H9 (cell line): ENCODE results near the gene ZNF584. TPM values are rescaled to one million over a fixed set of nuclear protein-coding genes. Genes with fewer than 3 reads are reported as not detected.

ENCODE experiments used
- DNase-seq: peaks from one replicate; pipeline ENCODE4 v3.0.0-alpha.2; 2017
- H2AFZ ChIP-seq: one replicate; pipeline ENCODE4 v1.6.1; 2013; ENCODE audit warnings: mild to moderate bottlenecking, low read length, control low read depth, moderate library complexity
- H2AK5ac ChIP-seq: 2 replicates; pipeline ENCODE4 v1.6.1; 2013; ENCODE audit warnings: low read length, control low read depth, mixed read lengths; ENCODE audit not compliant: insufficient read length
- H2BK120ac ChIP-seq: one replicate; pipeline ENCODE4 v1.6.1; 2013; ENCODE audit warnings: low read depth, mild to moderate bottlenecking, low read length, control low read depth, inconsistent platforms; ENCODE audit not compliant: poor library complexity, severe bottlenecking
- H2BK12ac ChIP-seq: 2 replicates; pipeline ENCODE4 v1.6.1; 2013; ENCODE audit warnings: low read length, control low read depth, mixed read lengths, low read depth; ENCODE audit not compliant: insufficient read length
- H2BK15ac ChIP-seq: 2 replicates; pipeline ENCODE4 v1.6.1; 2013; ENCODE audit warnings: low read depth, low read length, control low read depth
- H2BK20ac ChIP-seq: one replicate; pipeline ENCODE4 v1.6.1; 2013; ENCODE audit warnings: low read depth, mild to moderate bottlenecking, low read length, control low read depth, inconsistent platforms; ENCODE audit not compliant: poor library complexity, severe bottlenecking
- H2BK5ac ChIP-seq: 2 replicates; pipeline ENCODE4 v1.6.1; 2013; ENCODE audit warnings: low read length, control low read depth, mixed read lengths; ENCODE audit not compliant: insufficient read length
- H3K14ac ChIP-seq: 2 replicates; pipeline ENCODE4 v1.6.1; 2013; ENCODE audit warnings: low read length, control low read depth; ENCODE audit not compliant: insufficient read depth
- H3K18ac ChIP-seq: 2 replicates; pipeline ENCODE4 v1.6.1; 2013; ENCODE audit warnings: low read depth, mild to moderate bottlenecking, mixed read lengths, low read length, control low read depth; ENCODE audit not compliant: insufficient read length
- H3K23ac ChIP-seq: 2 replicates; pipeline ENCODE4 v1.6.1; 2013; ENCODE audit warnings: low read length, control low read depth, mixed read lengths, low read depth; ENCODE audit not compliant: insufficient read length
- H3K23me2 ChIP-seq: 2 replicates; pipeline ENCODE4 v1.6.1; 2013; ENCODE audit warnings: low read depth, mild to moderate bottlenecking, mixed read lengths, low read length, control low read depth; ENCODE audit not compliant: insufficient read length, poor library complexity, severe bottlenecking
- H3K27ac ChIP-seq: 2 replicates; pipeline ENCODE4 v1.5.1; 2013; ENCODE audit warnings: low read length, control low read depth, mixed read lengths, low read depth; ENCODE audit not compliant: insufficient read length
- H3K27me3 ChIP-seq: 2 replicates; pipeline ENCODE4 v1.6.1; 2013; ENCODE audit warnings: low read length, control low read depth, inconsistent platforms; ENCODE audit not compliant: insufficient read depth
- H3K4ac ChIP-seq: 2 replicates; pipeline ENCODE4 v1.6.1; 2013; ENCODE audit warnings: low read depth, mild to moderate bottlenecking, control low read depth, inconsistent platforms, low read length, moderate library complexity
- H3K4me1 ChIP-seq: 2 replicates; pipeline ENCODE4 v1.6.1; 2013; ENCODE audit warnings: low read length, control low read depth, inconsistent platforms; ENCODE audit not compliant: insufficient read depth
- H3K4me2 ChIP-seq: 2 replicates; pipeline ENCODE4 v1.6.1; 2013; ENCODE audit warnings: low read length, control low read depth, mixed read lengths; ENCODE audit not compliant: insufficient read length, insufficient read depth
- H3K56ac ChIP-seq: 2 replicates; pipeline ENCODE4 v1.6.1; 2013; ENCODE audit warnings: low read depth, mild to moderate bottlenecking, mixed read lengths, low read length, control low read depth; ENCODE audit not compliant: insufficient read length
- H3K79me1 ChIP-seq: 2 replicates; pipeline ENCODE4 v1.6.1; 2013; ENCODE audit warnings: low read depth, mild to moderate bottlenecking, moderate library complexity, low read length, control low read depth, inconsistent platforms; ENCODE audit not compliant: insufficient read depth, poor library complexity, severe bottlenecking
- H3K79me2 ChIP-seq: 2 replicates; pipeline ENCODE4 v1.6.1; 2013; ENCODE audit warnings: low read length, control low read depth, inconsistent platforms; ENCODE audit not compliant: insufficient read depth
- H3K9ac ChIP-seq: 2 replicates; pipeline ENCODE4 v1.6.1; 2013; ENCODE audit warnings: low read length, control low read depth, mixed read lengths; ENCODE audit not compliant: insufficient read length; ENCODE audit errors: extremely low read depth
- H3K9me3 ChIP-seq: one replicate; pipeline ENCODE4 v1.6.1; 2013; ENCODE audit warnings: low read depth, low read length, inconsistent platforms; ENCODE audit not compliant: control insufficient read depth
- H3T11ph ChIP-seq: one replicate; pipeline ENCODE4 v1.6.1; 2013; ENCODE audit warnings: mild to moderate bottlenecking, low read length, control low read depth, inconsistent platforms
- H4K20me1 ChIP-seq: one replicate; pipeline ENCODE4 v1.6.1; 2013; ENCODE audit not compliant: control insufficient read depth, insufficient read length, insufficient read depth
- H4K5ac ChIP-seq: 2 replicates; pipeline ENCODE4 v1.6.1; 2013; ENCODE audit warnings: low read depth, mild to moderate bottlenecking, mixed read lengths, low read length, control low read depth; ENCODE audit not compliant: insufficient read length
- H4K8ac ChIP-seq: replicated peaks from 2 replicates; pipeline ENCODE4 v1.6.1; 2013; ENCODE audit warnings: low read length, control low read depth, mixed read lengths, low read depth; ENCODE audit not compliant: insufficient read length
- H4K91ac ChIP-seq: 2 replicates; pipeline ENCODE4 v1.6.1; 2013; ENCODE audit warnings: low read depth, mild to moderate bottlenecking, moderate library complexity, mixed read lengths, low read length, control low read depth; ENCODE audit not compliant: insufficient read length
- H3K27ac Mint-ChIP-seq, 3 experiments: 2 replicates in 2 of 3; 3 replicates in 1 of 3; pipeline ENCODE4 v1.8.0; 2020 to 2021; ENCODE audit warnings: mixed read lengths in 3 of 3, mild to moderate bottlenecking in 1 of 3, moderate library complexity in 1 of 3
- H3K27me3 Mint-ChIP-seq: 2 replicates; pipeline ENCODE4 v1.8.0; 2021; ENCODE audit warnings: low read depth, mild to moderate bottlenecking, moderate library complexity, mixed read lengths
- H3K36me3 Mint-ChIP-seq, 3 experiments: 2 replicates in 2 of 3; 3 replicates in 1 of 3; pipeline ENCODE4 v1.8.0; 2020 to 2021; ENCODE audit warnings: low read depth in 3 of 3, mixed read lengths in 3 of 3; ENCODE audit not compliant: insufficient read depth in 1 of 3
- H3K4me1 Mint-ChIP-seq, 2 experiments: 2 replicates each; pipeline ENCODE4 v1.8.0; 2020; ENCODE audit warnings: mixed read lengths in 2 of 2
- H3K4me3 Mint-ChIP-seq, 2 experiments: 2 replicates in 1 of 2; 3 replicates in 1 of 2; pipeline ENCODE4 v1.8.0; 2020 to 2021; ENCODE audit warnings: mild to moderate bottlenecking in 2 of 2, mixed read lengths in 2 of 2, moderate library complexity in 1 of 2
- H3K9me3 Mint-ChIP-seq, 2 experiments: 2 replicates in 1 of 2; 3 replicates in 1 of 2; pipeline ENCODE4 v1.8.0; 2020; ENCODE audit warnings: mild to moderate bottlenecking in 2 of 2, mixed read lengths in 2 of 2, moderate library complexity in 1 of 2
- CTCF ChIP-seq: fragments of 200-600 bp; sonication (generic); conservative IDR thresholded peaks from 3 replicates; pipeline ENCODE4 v1.8.0; 2021; ENCODE audit warnings: antibody characterized with exemption, mild to moderate bottlenecking
- WGBS: extraction: QIAGEN DNeasy Blood & Tissue Kit; methylation state at CpG from one replicate; pipeline ENCODE4 v1.1.7; 2013; ENCODE audit warnings: missing lambda C conversion rate, low lambda C conversion rate, mixed read lengths; ENCODE audit not compliant: insufficient read length; ENCODE audit errors: extremely low coverage; 5-methylcytosine and 5-hydroxymethylcytosine counted together
- total RNA-seq: library from RNA; stranded (reverse); gene quantifications from 2 replicates; pipeline ENCODE4 v1.2.1, GENCODE V29; 2021

ZNF584 gene
- total RNA-seq, 1 experiment from 2014 or later = 7.4 TPM

DNA sequence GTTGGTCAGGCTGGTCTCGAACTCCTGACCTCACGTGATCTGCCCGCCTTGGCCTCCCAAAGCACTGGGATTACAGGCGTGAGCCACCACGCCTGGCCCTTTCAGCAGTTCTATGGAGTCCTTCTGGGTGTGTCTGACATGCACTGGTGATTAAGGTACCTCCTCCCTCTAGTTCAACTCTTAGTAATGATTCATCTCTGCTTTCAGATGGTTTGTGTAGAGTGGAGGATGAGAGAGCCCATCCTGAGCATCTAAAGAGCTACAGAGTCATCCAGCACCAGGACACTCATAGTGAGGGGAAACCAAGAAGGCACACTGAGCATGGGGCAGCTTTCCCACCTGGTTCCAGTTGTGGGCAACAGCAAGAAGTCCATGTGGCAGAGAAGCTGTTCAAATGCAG, 8.2 kb downstream of the ZNF584 start:
- no peak overlapping the region for H2BK12ac ChIP-seq
- no peak overlapping the region for H4K91ac ChIP-seq
- no peak overlapping the region for H4K8ac ChIP-seq
- Mint-ChIP-seq H3K9me3 (peaks cover 0 to 8% of the 10 kb centered on the region in 2 experiments; a peak in 3 of 5 replicates), H3K4me3 (no peak overlapping the region), H3K27me3 (no peaks in the 10 kb centered on the region), H3K4me1 (no peaks in the 10 kb centered on the region), H3K36me3 (peaks cover 16 to 20% (median 17%) of the 10 kb centered on the region in 3 experiments), H3K27ac (no peak overlapping the region)
- H3K4ac ChIP-seq = no peak overlapping the region
- H3K4me2 ChIP-seq = no peak overlapping the region
- H3K9me3 ChIP-seq = no peaks in the 10 kb centered on the region
- no peaks in the 10 kb centered on the region for H3K4me1 ChIP-seq
- no peak overlapping the region for H3K9ac ChIP-seq
- TF ChIP-seq CTCF = no peak
- H2BK5ac ChIP-seq = no peak overlapping the region
- DNase-seq = no peak
- H3K23me2 ChIP-seq = no peaks in the 10 kb centered on the region
- no peaks in the 10 kb centered on the region for H3K27me3 ChIP-seq
- no peaks in the 10 kb centered on the region for H3K79me2 ChIP-seq
- H2AK5ac ChIP-seq = no peak overlapping the region
- H3K14ac ChIP-seq = no peak overlapping the region
- no peak overlapping the region for H3K23ac ChIP-seq
- H2BK120ac ChIP-seq = no peak overlapping the region
- H3T11ph ChIP-seq = no peak overlapping the region
- no peak overlapping the region for H3K27ac ChIP-seq
- no peak overlapping the region for H3K56ac ChIP-seq
- no peaks in the 10 kb centered on the region for H3K79me1 ChIP-seq
- no CpG with 5 or more reads among the region's 5 CpGs for WGBS
- H3K18ac ChIP-seq = no peak overlapping the region
- H4K5ac ChIP-seq = no peak overlapping the region
- H2AFZ ChIP-seq = no peak overlapping the region
- H2BK15ac ChIP-seq = no peak overlapping the region
- no peak overlapping the region for H2BK20ac ChIP-seq
- no peaks in the 10 kb centered on the region for H4K20me1 ChIP-seq
